NCI-H146 (cell line): ENCODE measurements around the gene C1QTNF2.

Experiments used
- DNase-seq: peaks from one replicate; lab custom pipeline; 2025; lab: John Stamatoyannopoulos, UW

Gene C1QTNF2

GRCh38 chr5:160371294-160371693 lies 868 bp upstream of the C1QTNF2 start:
- DNase-seq = no peak

- no peak for DNase-seq
These were observed 248 bp upstream of the C1QTNF2 start for GRCh38 chr5:160370713-160371034.

DNA sequence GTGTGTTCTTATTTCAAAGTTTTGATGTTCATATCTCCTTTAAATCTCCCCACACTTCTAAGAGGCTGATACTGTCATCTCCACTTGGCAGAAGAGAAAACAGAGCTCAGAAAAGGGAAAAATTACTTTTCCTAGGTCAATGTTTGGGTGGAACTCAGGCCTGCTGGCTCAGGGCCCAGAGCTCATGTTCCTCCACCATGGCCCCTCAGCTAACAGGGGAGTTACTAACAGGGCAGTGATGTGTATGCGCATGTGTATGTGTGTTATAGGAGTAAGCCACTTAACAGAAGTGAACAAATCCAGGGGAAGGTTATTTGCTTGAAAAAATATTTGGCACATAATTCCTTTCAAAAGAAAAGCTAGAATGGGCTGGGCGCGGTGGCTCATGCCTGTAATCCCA lies 2.5 kb downstream of the C1QTNF2 start:
- no peak for DNase-seq

DNA sequence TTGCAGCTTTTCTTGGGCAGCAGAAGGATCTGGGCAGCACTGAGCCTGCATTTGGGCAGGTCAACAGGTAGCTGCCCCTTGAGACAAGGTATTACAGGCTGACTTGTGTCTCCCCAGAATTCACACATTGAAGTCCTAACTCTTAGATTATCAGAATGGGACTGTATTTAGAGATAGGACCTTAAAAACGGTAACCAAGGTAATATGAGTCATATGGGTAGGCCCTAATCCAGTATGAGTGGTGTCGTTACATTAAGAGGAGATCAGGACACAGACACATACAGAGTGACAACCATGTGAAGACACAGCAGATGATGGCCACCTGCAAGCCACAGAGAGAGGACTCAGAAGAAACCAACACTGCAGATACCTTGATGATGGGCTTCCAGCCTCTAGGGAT lies 3.2 kb downstream of the C1QTNF2 start:
- DNase-seq = no peak

- DNase-seq = no peak
These were observed 4.2 kb downstream of the C1QTNF2 start for GRCh38 chr5:160366230-160366629.

DNA sequence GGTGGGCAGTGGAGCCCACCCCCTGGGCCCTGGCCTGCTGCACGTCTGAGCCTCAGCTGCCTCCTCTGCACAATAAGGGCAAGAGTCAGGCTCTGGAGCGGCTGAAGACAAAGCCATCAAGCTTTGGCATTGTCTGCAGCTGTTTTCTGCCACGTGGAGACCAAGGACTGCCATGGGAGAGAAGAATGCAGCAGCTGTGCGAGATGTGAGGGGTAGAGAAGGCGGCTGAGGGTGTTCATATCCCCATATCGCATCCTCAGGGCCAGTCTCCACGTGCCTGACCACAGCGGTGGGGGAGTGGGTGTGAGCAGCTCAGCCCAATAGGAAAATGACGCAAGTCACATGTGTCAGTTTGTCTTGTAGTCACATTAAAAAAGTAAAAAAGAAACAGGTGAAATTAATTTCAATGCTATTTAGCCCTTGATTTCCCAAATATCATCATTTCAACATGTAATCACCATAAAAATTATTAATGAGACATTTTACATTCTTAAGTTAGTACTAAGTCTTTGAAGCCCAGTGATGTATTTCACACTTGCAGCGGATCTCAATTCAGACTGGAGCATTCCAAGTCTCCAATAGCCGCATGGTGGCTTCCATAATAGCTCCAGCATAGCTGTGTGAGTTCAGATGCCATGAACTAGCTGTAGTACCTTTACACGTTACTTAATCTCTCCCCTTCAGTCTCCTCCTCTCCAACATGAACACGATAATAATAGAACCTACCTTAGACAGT lies 6.6 kb downstream of the C1QTNF2 start:
- DNase-seq = no peak

DNA sequence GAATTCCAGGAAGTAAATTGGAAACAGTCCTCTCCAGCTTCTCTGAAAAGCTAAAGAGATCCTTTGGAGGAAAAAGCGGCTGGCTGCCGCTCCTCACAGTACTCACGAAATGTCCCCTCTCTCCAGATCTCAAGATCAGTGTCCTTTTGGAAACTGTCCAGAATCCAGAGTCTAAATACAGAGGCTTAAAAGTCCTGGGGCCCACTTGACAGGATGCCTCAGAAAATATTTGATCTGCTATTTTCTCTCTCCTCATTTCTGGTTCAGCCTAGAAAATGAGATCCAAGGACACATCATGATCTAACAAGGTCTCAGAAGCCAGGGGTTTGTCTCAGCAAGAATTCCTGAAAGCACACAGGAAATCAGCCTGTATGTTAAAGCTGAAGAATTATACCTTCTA lies 7.2 kb downstream of the C1QTNF2 start:
- no peak for DNase-seq

- DNase-seq = no peak
These were observed 8.7 kb downstream of the C1QTNF2 start for GRCh38 chr5:160361624-160362228.

DNA sequence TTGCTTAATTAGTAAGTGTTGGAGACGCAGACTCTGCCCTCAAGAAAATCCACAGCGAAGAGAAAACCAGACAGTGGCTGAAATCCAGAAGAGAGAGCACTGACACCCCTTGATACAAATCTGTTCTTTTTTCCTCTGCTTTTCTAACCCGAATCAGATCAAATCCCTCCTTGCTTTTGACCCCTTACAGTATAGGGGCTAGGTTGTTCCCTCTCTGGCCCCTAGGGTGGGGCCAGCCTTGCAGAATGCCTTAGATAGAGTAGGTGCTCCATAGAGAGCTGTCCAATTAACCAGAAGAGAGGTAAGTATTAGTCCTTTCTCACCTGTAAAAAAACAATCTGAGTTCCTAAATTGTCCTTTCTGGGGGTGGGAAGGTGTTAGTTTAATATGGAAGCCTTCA lies 10.1 kb downstream of the C1QTNF2 start:
- DNase-seq = no peak

- DNase-seq = no peak
These were observed 10.6 kb downstream of the C1QTNF2 start for GRCh38 chr5:160359816-160360215.

- DNase-seq = no peak
These were observed 11.2 kb downstream of the C1QTNF2 start for GRCh38 chr5:160359242-160359641.

DNA sequence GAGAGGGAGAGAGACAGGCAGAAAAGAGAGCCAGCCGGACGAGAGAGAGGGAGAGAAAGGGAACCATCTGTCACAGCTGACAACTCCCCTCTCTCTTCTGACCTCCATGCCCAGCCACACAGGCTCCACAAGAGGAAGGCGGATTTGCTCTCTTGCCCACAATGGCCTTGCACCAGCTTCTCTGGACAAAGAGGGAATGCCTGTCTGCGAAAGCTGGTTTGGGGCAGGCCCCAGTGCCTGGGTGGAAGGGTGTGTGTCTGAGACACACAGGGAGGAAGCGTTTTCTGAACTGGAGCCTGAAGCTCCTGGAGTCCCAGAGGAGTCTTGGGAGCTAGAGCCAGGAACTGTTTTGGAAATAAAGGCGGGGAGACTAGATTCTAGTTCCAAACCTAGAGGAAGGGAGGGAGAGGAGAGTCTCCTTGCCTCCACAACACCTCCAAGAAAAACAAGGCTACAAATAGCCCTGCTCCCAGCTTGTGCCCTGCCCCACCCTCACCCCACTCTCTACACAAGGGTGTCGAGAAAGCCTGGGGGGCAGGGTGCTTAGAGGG lies 12.5 kb downstream of the C1QTNF2 start:
- no peak for DNase-seq

DNA sequence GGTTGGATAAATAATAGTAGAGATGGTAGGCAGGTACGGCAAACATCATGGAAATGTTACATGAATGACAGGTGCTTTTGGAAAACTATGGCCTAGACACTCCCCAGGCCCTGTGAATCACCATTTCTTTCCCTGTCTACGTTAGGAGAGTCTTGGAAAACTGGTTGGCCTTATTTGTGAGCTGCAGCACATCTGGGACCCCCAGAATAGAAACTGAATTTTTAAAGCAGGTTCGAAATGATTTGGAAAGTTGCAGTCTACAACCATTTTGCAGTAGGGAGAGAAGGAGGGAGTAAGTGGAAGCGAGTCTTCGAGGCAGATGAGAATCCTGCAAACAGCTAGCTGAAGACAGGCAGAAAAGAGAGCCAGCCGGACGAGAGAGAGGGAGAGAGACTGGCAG lies 13.0 kb downstream of the C1QTNF2 start:
- DNase-seq = no peak

DNA sequence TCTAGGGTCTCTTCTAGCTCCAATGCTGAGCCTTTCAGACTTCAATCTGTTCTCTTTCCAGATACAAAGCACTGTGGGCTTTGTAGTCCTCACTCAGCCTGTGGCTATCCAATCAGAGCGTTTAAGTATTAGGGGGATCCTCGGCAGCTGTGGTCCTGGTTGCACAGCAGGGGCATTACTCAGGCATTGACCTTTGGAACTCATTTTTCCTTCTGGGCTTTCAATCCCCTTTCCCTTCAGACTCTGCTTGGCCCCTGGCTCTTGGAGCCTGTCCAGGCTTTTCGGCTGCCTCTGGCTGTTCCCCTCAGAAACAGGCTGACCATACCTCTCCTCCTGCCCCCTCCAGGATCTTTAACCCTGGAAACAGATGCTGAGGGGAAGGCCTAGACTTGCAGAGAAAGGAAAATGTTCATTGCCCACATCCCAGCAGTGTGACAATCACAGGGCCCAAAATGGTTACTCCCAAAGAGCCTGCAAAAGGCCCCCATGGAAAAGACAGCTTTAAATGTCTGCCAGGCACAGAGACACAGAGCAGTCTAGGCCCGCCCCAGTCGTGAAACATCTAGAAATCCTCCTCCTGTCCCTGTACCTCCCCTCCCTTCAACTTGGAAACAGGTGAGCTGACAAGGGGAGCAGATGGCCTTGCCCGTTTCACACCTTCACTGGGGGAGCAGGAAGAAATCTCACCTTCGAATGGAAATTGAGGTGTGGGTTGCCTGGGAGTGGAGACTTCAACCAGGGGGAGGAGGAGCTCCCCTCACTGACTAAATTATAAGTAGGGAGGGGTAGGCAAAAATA lies 13.7 kb downstream of the C1QTNF2 start:
- no peak for DNase-seq

GRCh38 chr5:160354666-160355065 lies 15.8 kb downstream of the C1QTNF2 start:
- no peak for DNase-seq

GRCh38 chr5:160353379-160353778 lies 17.0 kb downstream of the C1QTNF2 start:
- DNase-seq = no peak

- no peak for DNase-seq
These were observed 18.1 kb downstream of the C1QTNF2 start for GRCh38 chr5:160352308-160352707.

DNA sequence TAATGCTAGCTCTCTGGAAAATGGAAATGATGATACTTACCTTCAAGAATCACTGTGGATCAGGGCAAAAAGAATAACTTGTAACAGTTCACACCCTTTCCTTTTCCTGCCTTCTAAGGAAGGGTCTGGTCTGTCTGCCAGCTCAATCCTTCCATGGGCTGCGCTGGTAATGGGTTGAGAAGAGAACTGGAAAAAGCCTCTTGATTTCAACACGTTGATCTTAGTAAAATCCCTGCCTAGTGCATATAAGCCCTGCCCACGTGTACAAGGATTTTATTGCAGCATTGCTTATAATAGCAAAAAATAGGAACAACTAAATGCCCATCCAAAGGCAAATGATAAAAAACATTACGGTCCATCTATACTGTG lies 20.5 kb downstream of the C1QTNF2 start:
- no peak for DNase-seq

GRCh38 chr5:160349249-160349934 lies 21.0 kb downstream of the C1QTNF2 start:
- DNase-seq = no peak

- no peak for DNase-seq
These were observed 22.3 kb downstream of the C1QTNF2 start for GRCh38 chr5:160348080-160348479.

- no peak for DNase-seq
These were observed 23.0 kb downstream of the C1QTNF2 start for GRCh38 chr5:160347448-160347847.

GRCh38 chr5:160342413-160342941 lies 27.9 kb downstream of the C1QTNF2 start:
- DNase-seq = no peak
